Measurements from ENCODE around the gene ACSM6. TPM values are rescaled to one million over a fixed set of nuclear protein-coding genes. Genes with fewer than 3 reads are reported as not detected.

The ACSM6 gene
- total RNA-seq, 2 experiments from 2014 or later = not detected

GRCh38 chr10:95264227-95265051 lies 70.4 kb downstream of the ACSM6 start:
- Histone ChIP-seq H3K4me1 (ENCODE audit: insufficient read depth, low read length, poor library complexity, severe bottlenecking) (no peaks in the 10 kb centered on the region), H2AFZ (ENCODE audit: low read length) (no peak overlapping the region), H3K36me3 (ENCODE audit: insufficient read depth, low read length) (no peaks in the 10 kb centered on the region), H3K27ac (ENCODE audit: low read depth, low read length, poor library complexity, severe bottlenecking) (no peak overlapping the region), H3K9me2 (ENCODE audit: insufficient read depth, low read length) (no peaks in the 10 kb centered on the region), H4K20me1 (ENCODE audit: insufficient read depth, low read length) (no peaks in the 10 kb centered on the region), H3K4me3 (ENCODE audit: low read depth, low read length, poor library complexity, severe bottlenecking) (no peak overlapping the region), H3K9me3 (ENCODE audit: low read length) (no peaks in the 10 kb centered on the region), H3K4me2 (ENCODE audit: low read length) (no peak overlapping the region), H3K79me2 (ENCODE audit: insufficient read depth, low read depth, low read length) (no peaks in the 10 kb centered on the region)
- TF ChIP-seq CTCF (conservative IDR thresholded peaks at IDR 0.05; ENCODE audit: low read length) (no peak), EZH2phosphoT487 (IDR thresholded peaks at IDR 0.05; ENCODE audit: borderline replicate concordance, low read depth, low read length) (no peak)
- intact Hi-C loops (cut with micrococcal nuclease; ENCODE audit: unreplicated experiment) = no loop called here
- ChIA-PET CTCF (ENCODE audit: unreplicated experiment) (no interaction called here), POLR2A (interaction anchor here (0.7 to 1.5 kb wide), 3 partner anchors 13 to 81 kb away, joined by 3 read pairs; no protein-coding TSS in a partner anchor)
- BruUV-seq (replicated peaks) = no TSS peak
- DNase-seq (ENCODE audit: low spot score) = no peak

- TF ChIP-seq CTCF (conservative IDR thresholded peaks at IDR 0.05; ENCODE audit: low read length) (no peak), EZH2phosphoT487 (IDR thresholded peaks at IDR 0.05; ENCODE audit: borderline replicate concordance, low read depth, low read length) (no peak)
- Histone ChIP-seq H3K27ac (ENCODE audit: low read depth, low read length, poor library complexity, severe bottlenecking) (no peak overlapping the region), H2AFZ (ENCODE audit: low read length) (no peak overlapping the region), H3K9me3 (ENCODE audit: low read length) (no peaks in the 10 kb centered on the region), H3K36me3 (ENCODE audit: insufficient read depth, low read length) (no peaks in the 10 kb centered on the region), H4K20me1 (ENCODE audit: insufficient read depth, low read length) (no peaks in the 10 kb centered on the region), H3K9me2 (ENCODE audit: insufficient read depth, low read length) (no peaks in the 10 kb centered on the region), H3K79me2 (ENCODE audit: insufficient read depth, low read depth, low read length) (no peaks in the 10 kb centered on the region), H3K4me3 (ENCODE audit: low read depth, low read length, poor library complexity, severe bottlenecking) (no peak overlapping the region), H3K4me1 (ENCODE audit: insufficient read depth, low read length, poor library complexity, severe bottlenecking) (no peaks in the 10 kb centered on the region), H3K4me2 (ENCODE audit: low read length) (no peak overlapping the region)
- intact Hi-C loops (cut with micrococcal nuclease; ENCODE audit: unreplicated experiment) = no loop called here
- ChIA-PET POLR2A (interaction anchor here (1.0 to 1.5 kb wide), 3 partner anchors 12 to 33 kb away, joined by 3 to 6 read pairs (median 3); no protein-coding TSS in a partner anchor), CTCF (ENCODE audit: unreplicated experiment) (no interaction called here)
- BruUV-seq (replicated peaks) = no TSS peak
- DNase-seq (ENCODE audit: low spot score) = no peak
Measured at GRCh38 chr10:95265572-95265971, 71.5 kb downstream of the ACSM6 start.

GRCh38 chr10:95266674-95267095 lies 72.6 kb downstream of the ACSM6 start:
- no peaks in the 10 kb centered on the region for H3K79me2 ChIP-seq (ENCODE audit: insufficient read depth, low read depth, low read length)
- no peaks in the 10 kb centered on the region for H3K4me1 ChIP-seq (ENCODE audit: insufficient read depth, low read length, poor library complexity, severe bottlenecking)
- H3K36me3 ChIP-seq (ENCODE audit: insufficient read depth, low read length) = no peaks in the 10 kb centered on the region
- H3K4me3 ChIP-seq (ENCODE audit: low read depth, low read length, poor library complexity, severe bottlenecking) = no peak overlapping the region
- ChIA-PET POLR2A (interaction anchor here (0.7 kb wide), 1 partner anchor 96 kb away, joined by 3 read pairs; no protein-coding TSS in a partner anchor), CTCF (ENCODE audit: unreplicated experiment) (no interaction called here)
- H3K9me2 ChIP-seq (ENCODE audit: insufficient read depth, low read length) = no peaks in the 10 kb centered on the region
- no TSS peak for BruUV-seq (replicated peaks)
- no peak overlapping the region for H3K27ac ChIP-seq (ENCODE audit: low read depth, low read length, poor library complexity, severe bottlenecking)
- no peaks in the 10 kb centered on the region for H4K20me1 ChIP-seq (ENCODE audit: insufficient read depth, low read length)
- no peak overlapping the region for H3K4me2 ChIP-seq (ENCODE audit: low read length)
- TF ChIP-seq CTCF (conservative IDR thresholded peaks at IDR 0.05; ENCODE audit: low read length) (no peak), EZH2phosphoT487 (IDR thresholded peaks at IDR 0.05; ENCODE audit: borderline replicate concordance, low read depth, low read length) (no peak)
- no peak overlapping the region for H2AFZ ChIP-seq (ENCODE audit: low read length)
- peak; percentile 23 for DNase-seq (ENCODE audit: low spot score)
- no peaks in the 10 kb centered on the region for H3K9me3 ChIP-seq (ENCODE audit: low read length)
- intact Hi-C loops (cut with micrococcal nuclease; ENCODE audit: unreplicated experiment) = no loop called here

Data from OCI-LY7 (cell line).